ENCODE results near the gene SYPL1. TPM values are rescaled to one million over a fixed set of nuclear protein-coding genes. Genes with fewer than 3 reads are reported as not detected.

SYPL1 gene
- total and polyA plus RNA-seq, 2 donors (not counting 3 experiments of a cell fraction or from before 2014, with no cell fraction given): 59.8 to 67.1 TPM

GRCh38 chr7:106054156-106054910 is 57.8 kb downstream of the SYPL1 start:
- no peaks in the 10 kb centered on the region for H3K9me3 ChIP-seq (replicated peaks; ENCODE audit: control insufficient read depth, insufficient read depth, low read length)
- no peaks in the 10 kb centered on the region for H3K36me3 ChIP-seq (ENCODE audit: control insufficient read depth in 2 of 2, extremely low read depth in 1 of 2, insufficient read depth in 2 of 2, low read length in 2 of 2)
- no TSS peak for BruUV-seq (replicated peaks)
- POLR2A ChIA-PET: no interaction called here
- no peaks in the 10 kb centered on the region for H3K9me1 ChIP-seq (replicated peaks; ENCODE audit: control insufficient read depth, extremely low read depth, insufficient read depth, low read length)
- H3K27me3 ChIP-seq (ENCODE audit: control insufficient read depth in 2 of 2, insufficient read depth in 2 of 2, low read length in 2 of 2): peaks cover 9 to 12% of the 10 kb centered on the region in 2 experiments
- H2AFZ ChIP-seq (ENCODE audit: low read depth, low read length): no peak overlapping the region
- intact Hi-C loops (cut with micrococcal nuclease): no loop called here
- DNase-seq (ENCODE audit: low read depth, low spot score) (no peak), FAIRE-seq (no peak)
- TF ChIP-seq FOS (IDR thresholded peaks at IDR 0.05; ENCODE audit: borderline replicate concordance, insufficient read depth, low read length) (no peak), POLR2AphosphoS5 (IDR thresholded peaks at IDR 0.05; ENCODE audit: insufficient read depth, low read depth, low read length) (no peak), MYC (IDR thresholded peaks at IDR 0.05; ENCODE audit: low read depth, low read length) (no peak), JUN (IDR thresholded peaks at IDR 0.05; ENCODE audit: borderline replicate concordance, insufficient read depth, insufficient read length, low read depth) (no peak), MAX (IDR thresholded peaks at IDR 0.05; ENCODE audit: insufficient read depth, insufficient read length) (no peak), POLR2A (IDR thresholded peaks at IDR 0.05; ENCODE audit: low read depth, low read length) (no peak), GATA2 (IDR thresholded peaks at IDR 0.05; ENCODE audit: insufficient read depth, insufficient read length, low read depth, low read length) (no peak), EZH2 (IDR thresholded peaks at IDR 0.05; ENCODE audit: borderline replicate concordance, low read depth, low read length, severe bottlenecking) (no peak)
- TF ChIP-seq, protein P1, sequence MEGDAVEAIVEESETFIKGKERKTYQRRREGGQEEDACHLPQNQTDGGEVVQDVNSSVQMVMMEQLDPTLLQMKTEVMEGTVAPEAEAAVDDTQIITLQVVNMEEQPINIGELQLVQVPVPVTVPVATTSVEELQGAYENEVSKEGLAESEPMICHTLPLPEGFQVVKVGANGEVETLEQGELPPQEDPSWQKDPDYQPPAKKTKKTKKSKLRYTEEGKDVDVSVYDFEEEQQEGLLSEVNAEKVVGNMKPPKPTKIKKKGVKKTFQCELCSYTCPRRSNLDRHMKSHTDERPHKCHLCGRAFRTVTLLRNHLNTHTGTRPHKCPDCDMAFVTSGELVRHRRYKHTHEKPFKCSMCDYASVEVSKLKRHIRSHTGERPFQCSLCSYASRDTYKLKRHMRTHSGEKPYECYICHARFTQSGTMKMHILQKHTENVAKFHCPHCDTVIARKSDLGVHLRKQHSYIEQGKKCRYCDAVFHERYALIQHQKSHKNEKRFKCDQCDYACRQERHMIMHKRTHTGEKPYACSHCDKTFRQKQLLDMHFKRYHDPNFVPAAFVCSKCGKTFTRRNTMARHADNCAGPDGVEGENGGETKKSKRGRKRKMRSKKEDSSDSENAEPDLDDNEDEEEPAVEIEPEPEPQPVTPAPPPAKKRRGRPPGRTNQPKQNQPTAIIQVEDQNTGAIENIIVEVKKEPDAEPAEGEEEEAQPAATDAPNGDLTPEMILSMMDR (IDR thresholded peaks at IDR 0.05; ENCODE audit: extremely low read depth in 1 of 2, insufficient read depth in 1 of 2, low read depth in 1 of 2, low read length in 2 of 2): no peak
- H3K4me1 ChIP-seq (ENCODE audit: control insufficient read depth, extremely low read depth, insufficient read depth, low read length): no peaks in the 10 kb centered on the region
- H3K79me2 ChIP-seq (ENCODE audit: control insufficient read depth, insufficient read depth, low read length): no peaks in the 10 kb centered on the region
- no peak overlapping the region for H3K9ac ChIP-seq (replicated peaks; ENCODE audit: extremely low read depth, insufficient read depth, low read length)
- H3K4me2 ChIP-seq (ENCODE audit: insufficient read depth, low read length): no peak overlapping the region
- dilution Hi-C loops (cut with MboI; ENCODE audit: extremely low pct_ligation_motif_present, low sequenced_read_pairs): loop anchor here (25.0 kb wide), 1 partner anchor 108 kb away; no protein-coding TSS in a partner anchor
- no peak overlapping the region for H3K27ac ChIP-seq (ENCODE audit: insufficient read depth, low read depth, low read length)
- no peaks in the 10 kb centered on the region for H4K20me1 ChIP-seq (replicated peaks; ENCODE audit: control insufficient read depth, extremely low read depth, insufficient read depth, low read length)
- H3K4me3 ChIP-seq (replicated peaks in 1 of 3; ENCODE audit: insufficient read depth in 1 of 3, low read depth in 1 of 3, low read length in 3 of 3): no peak overlapping the region
- CTCF ChIA-PET: interaction anchor here (0.6 to 8.8 kb wide), 2 partner anchors 100 to 111 kb away, joined by 3 to 209 read pairs; no protein-coding TSS in a partner anchor

Data from endothelial cell of umbilical vein (primary cell).